Transverse colon (tissue), 4 donors: ENCODE results near the gene HES5. TPM values are rescaled to one million over a fixed set of nuclear protein-coding genes. Genes with fewer than 3 reads are reported as not detected.

Source experiments
- DNase-seq: peaks from one replicate; pipeline ENCODE4 v3.0.0-alpha.2; 2019
- H3K27ac ChIP-seq, 4 donors: fragments of 200-600 bp; sonication (generic); 2 replicates each; pipeline ENCODE4 v1.5.1; 2016 to 2018; ENCODE audit warnings: inconsistent platforms in 4 of 4
- H3K27me3 ChIP-seq: fragments of 200-600 bp; sonication (generic); 2 replicates; pipeline ENCODE4 v1.5.1; 2017; ENCODE audit warnings: inconsistent platforms
- H3K36me3 ChIP-seq, 4 donors: fragments of 200-600 bp; sonication (generic); 2 replicates each; pipeline ENCODE4 v1.5.1; 2017 to 2019; ENCODE audit warnings: inconsistent platforms in 4 of 4
- H3K4me1 ChIP-seq, 4 donors: fragments of 200-600 bp; sonication (generic); 2 replicates each; pipeline ENCODE4 v1.5.1; 2017 to 2020; ENCODE audit warnings: inconsistent platforms in 4 of 4
- H3K4me3 ChIP-seq, 4 donors: fragments of 200-600 bp; sonication (generic); 1 replicate in 1 of 4; 2 replicates in 3 of 4; pipeline versions ENCODE4 v1.5.1 to v1.6.1; 2017 to 2019; ENCODE audit warnings: inconsistent platforms in 4 of 4
- H3K9me3 ChIP-seq, 2 donors: fragments of 200-600 bp; sonication (generic); 2 replicates each; pipeline ENCODE4 v1.5.1; 2017 to 2019; ENCODE audit warnings: inconsistent platforms in 2 of 2
- CTCF ChIP-seq, 5 experiments: fragments of 200-600 bp in 3 of 5; fragments of 450-650 bp in 2 of 5; sonication (generic) in 3 of 5; IDR thresholded peaks; 1 replicate in 2 of 5; 2 replicates in 3 of 5; pipeline ENCODE4 v1.5.1; 2016 to 2017; ENCODE audit warnings: antibody characterized with exemption in 5 of 5, inconsistent platforms in 3 of 5, mild to moderate bottlenecking in 2 of 5, moderate library complexity in 1 of 5
- EP300 ChIP-seq: sonication (generic); formaldehyde crosslinking; IDR thresholded peaks from one replicate; pipeline ENCODE4 v1.6.1; 2017; ENCODE audit warnings: antibody characterized with exemption, low read depth
- POLR2A ChIP-seq: fragments of 450-650 bp; IDR thresholded peaks from one replicate; pipeline ENCODE4 v1.6.1; 2016; ENCODE audit warnings: antibody characterized with exemption, mild to moderate bottlenecking, moderate library complexity
- POLR2AphosphoS5 ChIP-seq, 3 donors: sonication (generic); formaldehyde crosslinking; IDR thresholded peaks; one replicate each; pipeline ENCODE4 v1.6.1; 2016; ENCODE audit warnings: antibody characterized with exemption in 3 of 3
- WGBS, 2 donors: methylation state at CpG; one replicate each; pipeline ENCODE4 v1.1.5; 2018; ENCODE audit warnings: low coverage in 1 of 2; 5-methylcytosine and 5-hydroxymethylcytosine counted together
- in situ Hi-C, 4 donors: fragments of 200-750 bp; cut with MboI; loops; one replicate each; pipeline versions ENCODE4 v1.15.0 to v1.15.1; 2017; ENCODE audit warnings: low sequenced_read_pairs in 3 of 4, low pct_ligation_motif_present in 1 of 4, low pct_unique_long_range_greater_than_20kb in 1 of 4
- intact Hi-C: fragments of 100-400 bp; cut with DNase I; formaldehyde crosslinking; loops from one replicate; pipeline ENCODE4 v1.15.1; 2023; ENCODE audit warnings: low total_unique reads
- total RNA-seq, 4 donors: library from RNA; depleted of rRNA; stranded (reverse); fragments of >200 nt; gene quantifications; one replicate each; pipeline ENCODE4 v1.1.0, GENCODE V29; 2016

Gene HES5
- total RNA-seq, 4 donors from 2014 or later = 0.64 to 1.1 TPM; not detected in 2

GRCh38 chr1:2533365-2533764 is 3.3 kb upstream of the HES5 start:
- Histone ChIP-seq H3K27me3 (peaks cover 60% of the 10 kb centered on the region), H3K9me3 (no peaks in the 10 kb centered on the region), H3K27ac (no peak overlapping the region), H3K36me3 (no peaks in the 10 kb centered on the region), H3K4me1 (peaks cover 21 to 46% (median 45%) of the 10 kb centered on the region in 4 donors), H3K4me3 (no peak overlapping the region)
- in situ Hi-C loops (loop anchor here in 1 of 4 donors (25.0 kb wide), 1 partner anchor 346 kb away; the partner anchor contains the start of gene FAAP20), intact Hi-C loops (no loop called here)
- TF ChIP-seq POLR2AphosphoS5 (IDR thresholded peaks at IDR 0.05) (no peak), EP300 (no peak), CTCF (IDR thresholded peaks at IDR 0.05) (no peak), POLR2A (no peak)
- DNase-seq = no peak
- WGBS, 2 donors = 74% methylated on average over 11 of the region's 11 CpGs; no CpG with 5 or more reads in 1 of the 2 donors

- Histone ChIP-seq H3K36me3 (no peaks in the 10 kb centered on the region), H3K27me3 (peaks cover 60% of the 10 kb centered on the region), H3K27ac (no peak overlapping the region), H3K9me3 (no peaks in the 10 kb centered on the region), H3K4me1 (peaks cover 22 to 52% (median 48%) of the 10 kb centered on the region in 4 donors), H3K4me3 (no peak overlapping the region)
- no peak for TF ChIP-seq EP300
- no peak for TF ChIP-seq CTCF (IDR thresholded peaks at IDR 0.05)
- no peak for TF ChIP-seq POLR2AphosphoS5 (IDR thresholded peaks at IDR 0.05)
- no peak for TF ChIP-seq POLR2A
- DNase-seq = no peak
- in situ Hi-C loops = loop anchor here in 1 of 4 donors (25.0 kb wide), 1 partner anchor 345 kb away; the partner anchor contains the start of gene FAAP20
- intact Hi-C loops = no loop called here
- WGBS, 2 donors = 82% methylated on average over 19 of the region's 23 CpGs; no CpG with 5 or more reads in 1 of the 2 donors
Measured at GRCh38 chr1:2532485-2533160, 2.6 kb upstream of the HES5 start.

- H3K4me1 ChIP-seq = peaks cover 26 to 56% (median 52%) of the 10 kb centered on the region in 4 donors
- peak; percentile 59 for DNase-seq
- H3K4me3 ChIP-seq = peak overlapping the region in 2 of 4 donors; percentile 20 to 42
- H3K36me3 ChIP-seq = no peaks in the 10 kb centered on the region
- intact Hi-C loops (no loop called here), in situ Hi-C loops (loop anchor here in 1 of 4 donors (25.0 kb wide), 1 partner anchor 343 kb away; the partner anchor contains the start of gene FAAP20)
- peak overlapping the region; percentile 16 to 60 (median 42) for H3K27ac ChIP-seq
- WGBS, 2 donors = 5% methylated on average over 23 of the region's 30 CpGs; no CpG with 5 or more reads in 1 of the 2 donors
- no peak for TF ChIP-seq EP300
- TF ChIP-seq POLR2A = no peak
- no peak for TF ChIP-seq POLR2AphosphoS5 (IDR thresholded peaks at IDR 0.05)
- no peak for TF ChIP-seq CTCF (IDR thresholded peaks at IDR 0.05)
- peaks cover 55% of the 10 kb centered on the region for H3K27me3 ChIP-seq
- no peaks in the 10 kb centered on the region for H3K9me3 ChIP-seq
Measured at GRCh38 chr1:2530513-2531361, 674 bp upstream of the HES5 start.
